HG03460 (cell line): Measurements from ENCODE around the gene CA12.
A peak's percentile ranks its signal among the peaks of the same experiment; 100 is the strongest.

Experiments used
- ATAC-seq: cut with Tn5 transposase; IDR thresholded peaks from one replicate; pipeline ENCODE4 v1.9.1; 2021; ENCODE audit not compliant: unreplicated experiment

CA12 gene

DNA sequence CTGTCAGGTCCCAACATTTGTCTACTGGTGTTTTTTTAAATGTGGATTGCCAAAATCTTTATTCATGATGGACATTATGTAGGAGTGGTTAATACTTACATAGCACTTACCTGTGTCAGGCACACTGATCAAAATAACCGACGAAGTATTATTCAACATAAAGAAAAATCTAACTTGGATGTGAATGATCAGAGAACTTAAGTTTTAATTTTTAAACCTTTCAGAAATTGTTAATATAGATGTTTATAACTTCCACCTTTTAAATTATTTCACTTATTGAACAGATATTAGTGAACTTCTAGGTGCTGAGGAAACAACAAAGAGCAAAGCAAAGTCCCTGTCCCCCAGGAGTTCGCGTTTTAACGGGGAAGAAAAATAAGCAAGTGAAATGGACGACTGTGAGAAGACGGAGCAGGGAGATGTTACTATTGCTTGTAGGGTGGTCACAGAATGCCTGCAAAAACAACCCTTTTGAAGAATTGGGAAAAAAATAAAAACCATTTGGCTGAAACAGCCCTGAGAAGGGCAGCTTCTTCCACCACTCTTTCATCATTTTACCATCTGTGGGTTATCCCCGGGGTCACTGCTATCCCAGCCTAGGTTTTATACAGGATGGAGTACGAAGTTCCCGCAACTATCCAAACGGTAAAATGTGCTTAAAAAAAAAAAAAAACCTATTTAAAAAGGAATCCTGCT lies 105.2 kb downstream of the CA12 start:
- ATAC-seq, result peak; percentile 8

DNA sequence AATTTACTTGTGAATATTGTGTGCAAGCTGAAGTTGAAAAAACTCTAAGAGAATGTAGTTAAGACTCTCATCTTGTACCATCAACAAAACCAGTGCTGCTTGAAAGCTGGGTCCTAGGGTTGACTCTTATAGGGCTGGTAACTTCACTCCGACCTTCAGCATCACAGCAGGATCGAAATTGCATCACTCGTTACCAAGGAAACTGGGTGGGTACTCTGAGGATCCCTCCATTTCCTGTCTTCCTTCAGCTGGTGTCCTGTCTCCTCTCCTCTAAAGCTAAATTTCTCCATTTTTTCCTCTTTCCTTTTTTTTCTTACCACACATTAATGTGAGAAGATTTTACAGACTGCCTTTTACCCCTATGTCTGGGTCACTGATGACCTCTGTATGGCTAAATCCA lies 107.2 kb downstream of the CA12 start:
- ATAC-seq, result no peak
